GM19467 (cell line): ENCODE data around the gene GIPR.
"Not testable (repeated sequence)": the region's sequence is repeated elsewhere in the genome, so short reads cannot be mapped to it uniquely, and the experiment has no call there.

ENCODE experiments used
- ATAC-seq: cut with Tn5 transposase; IDR thresholded peaks from one replicate; pipeline ENCODE4 v1.9.1; 2021; ENCODE audit warnings: mild to moderate bottlenecking, moderate library complexity; ENCODE audit not compliant: unreplicated experiment

Gene GIPR

GRCh38 chr19:45667620-45668341 lies at the start of gene GIPR:
TSS of gene GIPR (plus strand) at chr19:45668221. CDS start at chr19:45669521, 1,300 bp downstream.
- no peak for ATAC-seq

DNA sequence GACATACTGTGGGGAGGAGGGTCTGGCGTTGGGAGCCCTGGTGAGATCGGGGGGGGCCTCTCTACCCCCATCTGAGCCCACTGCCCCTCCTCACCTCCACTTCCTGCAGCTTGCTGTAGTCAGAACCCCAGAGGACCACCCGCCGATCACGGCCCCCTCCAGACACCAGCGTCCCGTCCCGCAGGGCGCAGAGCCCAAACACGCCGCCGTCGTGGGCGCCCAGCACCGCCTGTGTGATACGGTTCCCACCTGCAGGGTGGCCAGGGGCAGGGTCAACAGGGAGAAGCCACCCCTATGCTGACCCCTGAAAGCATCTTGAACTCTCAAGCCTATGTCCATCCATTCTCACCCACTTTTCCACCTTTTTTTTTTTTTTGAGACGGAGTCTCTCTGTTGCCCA lies 46.6 kb upstream of the GIPR start:
- no peak for ATAC-seq

GRCh38 chr19:45621976-45622503 lies 46.0 kb upstream of the GIPR start:
- no peak for ATAC-seq

DNA sequence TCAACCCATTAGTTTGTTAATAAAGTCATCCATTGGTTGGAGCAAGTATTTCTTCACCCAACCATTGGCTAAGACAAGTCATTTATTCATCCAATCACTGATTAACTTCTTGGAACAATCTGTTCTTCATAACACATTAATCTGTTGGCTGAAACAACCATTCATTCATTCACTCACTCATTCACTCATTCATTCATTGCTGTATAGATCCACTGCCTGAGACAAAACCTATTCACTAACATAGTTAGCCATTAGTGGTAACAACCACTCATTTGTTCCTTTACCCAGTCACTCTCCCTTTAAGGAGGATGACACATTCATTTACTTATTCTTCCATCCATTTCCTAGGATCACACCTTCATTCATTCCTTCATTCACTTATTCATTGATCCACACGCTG lies 44.0 kb upstream of the GIPR start:
- ATAC-seq, result no peak

- ATAC-seq, result not testable (repeated sequence)
Measured at GRCh38 chr19:45628219-45628618, 39.8 kb upstream of the GIPR start.

- ATAC-seq, result no peak
Measured at GRCh38 chr19:45629704-45630103, 38.3 kb upstream of the GIPR start.

DNA sequence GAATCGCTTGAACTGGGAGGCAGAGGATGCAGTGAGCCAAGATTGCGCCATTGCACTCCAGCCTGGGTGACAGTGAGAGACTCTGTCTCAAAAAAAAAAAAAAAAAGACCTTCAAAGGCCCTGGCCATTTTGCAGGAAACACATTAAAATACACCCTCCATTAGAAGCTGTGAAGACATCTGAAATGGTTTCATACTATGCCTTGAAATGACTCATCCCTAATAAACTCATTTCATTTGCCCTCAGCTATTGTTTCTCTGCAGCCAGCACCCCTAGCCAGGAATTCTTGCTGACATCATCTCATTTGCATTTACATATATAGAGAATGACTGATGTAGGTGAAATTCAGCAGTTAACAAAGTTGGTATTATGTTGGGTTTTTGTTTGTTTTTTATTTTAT lies 37.6 kb upstream of the GIPR start:
- no peak for ATAC-seq

DNA sequence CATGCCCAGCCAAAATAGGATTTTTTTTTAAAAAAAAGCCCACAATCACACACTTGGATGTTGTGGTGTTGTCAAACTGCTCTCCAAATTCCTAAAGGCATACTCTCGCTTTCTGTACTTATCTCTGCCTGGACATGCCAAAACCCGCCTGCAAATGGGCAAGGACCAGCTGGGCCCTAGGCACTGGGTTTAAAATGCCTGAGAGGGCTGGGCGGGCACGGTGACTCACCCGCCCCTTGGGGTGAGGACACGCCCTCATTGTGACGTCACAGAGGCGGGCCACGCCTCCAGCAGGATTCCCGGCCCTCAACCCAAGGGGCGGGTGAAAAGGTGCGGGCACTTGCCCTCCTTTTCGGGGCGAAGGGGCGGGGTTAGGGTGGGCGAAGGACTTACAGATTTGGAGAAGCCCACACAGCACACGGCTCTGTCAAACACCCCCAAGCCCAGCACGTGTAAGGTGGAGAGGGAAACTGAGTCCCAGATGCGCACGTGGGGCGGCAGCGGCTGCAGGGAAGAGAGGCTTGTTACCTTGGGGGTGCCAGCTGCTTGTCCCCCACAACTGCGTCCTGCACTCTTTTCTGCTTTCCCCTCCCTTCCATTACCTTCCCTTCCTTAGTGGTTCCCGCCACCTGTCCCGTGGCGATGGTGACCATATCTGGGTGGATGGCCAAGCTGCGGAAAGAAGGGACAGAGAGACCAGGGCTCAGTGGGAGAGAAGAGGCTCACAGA lies 35.4 kb upstream of the GIPR start:
- ATAC-seq, result no peak

DNA sequence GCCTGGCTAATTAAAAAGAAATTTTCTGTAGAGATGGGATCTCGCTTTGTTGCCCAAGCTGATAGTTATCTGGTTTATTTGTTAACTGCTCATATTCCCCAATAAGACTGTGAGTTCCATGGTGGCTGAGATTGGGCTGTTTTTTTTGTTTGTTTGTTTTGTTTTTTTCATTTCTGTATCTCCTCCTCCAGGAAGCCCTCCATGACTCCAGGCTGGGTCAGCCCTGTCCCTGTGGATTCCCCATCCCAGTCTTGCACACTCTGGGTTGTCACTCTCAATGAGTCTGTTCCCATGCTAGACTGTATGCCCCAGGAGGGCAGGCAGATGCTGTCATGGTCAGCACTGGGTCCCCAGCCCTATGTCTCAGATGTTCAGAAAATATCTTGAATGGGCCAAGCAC lies 31.7 kb upstream of the GIPR start:
- no peak for ATAC-seq

DNA sequence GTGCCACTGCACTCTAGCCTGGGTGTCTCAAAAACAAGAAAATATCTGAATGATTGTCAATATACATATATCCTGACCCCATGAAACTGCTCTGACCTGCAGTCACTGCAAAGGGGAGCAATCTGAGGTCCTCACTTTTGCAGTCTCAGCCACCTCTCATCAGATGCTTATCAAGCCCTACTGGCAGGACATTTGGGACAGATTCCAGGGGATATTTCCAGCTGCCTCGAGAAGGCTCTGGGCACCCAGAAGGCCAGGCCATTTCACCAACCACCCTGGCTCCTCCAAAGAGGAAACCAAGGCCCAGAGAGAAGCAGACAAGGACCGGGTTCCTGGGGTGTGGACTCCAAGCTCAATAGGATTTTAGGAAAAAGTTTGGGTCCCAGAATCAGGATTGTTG lies 31.1 kb upstream of the GIPR start:
- no peak for ATAC-seq

GRCh38 chr19:45637890-45638667 lies 29.9 kb upstream of the GIPR start:
- no peak for ATAC-seq

DNA sequence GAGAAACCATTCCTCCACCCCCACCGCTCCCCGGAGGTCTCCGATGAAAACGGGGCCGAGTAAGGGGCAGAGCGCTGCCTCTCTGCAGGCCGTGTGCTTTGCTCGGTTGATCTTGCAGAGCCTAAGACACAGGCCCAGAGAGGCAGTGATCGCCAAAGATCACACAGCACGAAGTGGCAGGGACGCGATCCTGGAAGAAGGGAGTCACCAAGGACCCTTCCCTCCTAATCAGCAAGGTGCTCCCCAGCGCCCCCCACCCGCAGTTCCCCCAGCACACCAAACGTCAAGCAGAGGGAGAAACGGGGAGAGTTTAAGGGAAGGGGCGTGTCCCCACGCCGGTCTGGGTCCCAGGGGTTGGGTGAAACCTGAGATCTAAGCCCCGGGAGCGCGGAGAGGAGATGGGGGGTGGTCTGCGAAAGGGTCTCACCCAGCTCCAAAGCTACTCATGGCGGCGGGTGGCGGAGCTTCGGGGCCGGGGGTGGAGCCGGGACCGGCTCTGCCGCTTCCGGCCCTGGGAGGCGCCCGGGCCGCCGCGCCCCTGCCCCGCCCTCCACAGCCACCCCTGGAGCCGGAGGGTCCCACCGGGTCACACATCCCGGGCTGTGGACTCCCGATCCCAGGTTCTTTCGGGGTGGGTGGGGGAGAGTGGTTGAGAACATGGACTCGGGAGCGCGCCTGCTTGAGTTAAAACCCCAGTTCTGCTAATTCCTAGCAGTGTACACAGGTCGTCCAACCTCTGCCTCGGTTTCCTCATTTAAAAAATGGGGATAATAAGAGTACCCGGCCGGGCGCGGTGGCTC lies 28.9 kb upstream of the GIPR start, which contains the start of gene EML2:
TSS of gene EML2 (minus strand) at position 468 of the 800 bp plus-strand sequence. CDS start at position 447, 21 bp downstream.
- no peak for ATAC-seq

- no peak for ATAC-seq
Measured at GRCh38 chr19:45640849-45641273, 27.2 kb upstream of the GIPR start.

GRCh38 chr19:45641274-45642105 lies 26.5 kb upstream of the GIPR start:
- peak; percentile 34 for ATAC-seq

GRCh38 chr19:45643024-45643926 lies 24.7 kb upstream of the GIPR start:
- ATAC-seq, result peak; percentile 34

GRCh38 chr19:45643927-45644771 lies 23.9 kb upstream of the GIPR start:
- ATAC-seq, result no peak

- no peak for ATAC-seq
Measured at GRCh38 chr19:45645068-45645630, 22.9 kb upstream of the GIPR start.
